SK-N-MC (cell line): ENCODE data around the gene CMTM5.
"Not testable (repeated sequence)": the region's sequence is repeated elsewhere in the genome, so short reads cannot be mapped to it uniquely, and the experiment has no call there.

Source experiments
- EZH2 ChIP-seq: fragments of 200-600 bp; sonication (generic); IDR thresholded peaks from one replicate; pipeline ENCODE4 v1.6.1; 2017; ENCODE audit warnings: antibody characterized with exemption
- POLR2AphosphoS5 ChIP-seq: IDR thresholded peaks from 2 replicates; pipeline ENCODE4 v1.6.1; 2012; ENCODE audit warnings: mild to moderate bottlenecking, low read depth, low read length, borderline replicate concordance

GRCh38 chr14:23400496-23401149 is 23.8 kb downstream of the CMTM5 start:
- not testable (repeated sequence) for TF ChIP-seq EZH2, POLR2AphosphoS5
